Body of pancreas (tissue), 4 donors: ENCODE results near the gene RPS6KA2. TPM values are rescaled to one million over a fixed set of nuclear protein-coding genes. Genes with fewer than 3 reads are reported as not detected.

ENCODE experiments used
- ATAC-seq: fragments of 150-250 bp; one replicate; pipeline ENCODE4 v1.9.1; 2016
- DNase-seq, 4 donors: peaks; one replicate each; pipeline ENCODE4 v3.0.0-alpha.2; 2019
- H3K27ac ChIP-seq, 4 donors: fragments of 200-600 bp; sonication (generic); 1 replicate in 3 of 4; 2 replicates in 1 of 4; pipeline versions ENCODE4 v1.5.1 to v1.6.1; 2016 to 2019; ENCODE audit warnings: mild to moderate bottlenecking in 1 of 4, mixed read lengths in 1 of 4, moderate library complexity in 1 of 4
- H3K27me3 ChIP-seq, 2 donors: fragments of 200-600 bp; sonication (generic); one replicate each; pipeline ENCODE4 v1.6.0; 2016; ENCODE audit warnings: mild to moderate bottlenecking in 1 of 2
- H3K36me3 ChIP-seq, 2 donors: fragments of 200-600 bp; sonication (generic); replicated peaks in 1 of 2; 2 replicates each; pipeline ENCODE4 v1.5.1; 2016; ENCODE audit warnings: low read depth in 2 of 2; ENCODE audit not compliant: insufficient read depth in 1 of 2
- H3K4me1 ChIP-seq: fragments of 200-600 bp; sonication (generic); one replicate; pipeline ENCODE4 v1.6.0; 2016
- H3K4me3 ChIP-seq, 2 donors: fragments of 200-600 bp; sonication (generic); 1 replicate in 1 of 2; 2 replicates in 1 of 2; pipeline ENCODE4 v1.5.1; 2016 to 2019
- H3K9me3 ChIP-seq, 3 donors: fragments of 200-600 bp; sonication (generic); 1 replicate in 2 of 3; 2 replicates in 1 of 3; pipeline ENCODE4 v1.5.1; 2016
- POLR2A ChIP-seq, 3 donors: fragments of 450-650 bp; IDR thresholded peaks; one replicate each; pipeline ENCODE4 v1.6.1; 2016; ENCODE audit warnings: antibody characterized with exemption in 3 of 3, mild to moderate bottlenecking in 2 of 3
- WGBS, 2 donors: methylation state at CpG; one replicate each; pipeline ENCODE4 v1.1.5; 2017; 5-methylcytosine and 5-hydroxymethylcytosine counted together
- intact Hi-C: fragments of 100-400 bp; cut with DNase I; formaldehyde crosslinking; loops from one replicate; pipeline ENCODE4 v1.15.1; 2023
- total RNA-seq, 2 donors: library from RNA; depleted of rRNA; stranded (reverse); fragments of >200 nt; gene quantifications; one replicate each; pipeline ENCODE4 v1.1.0, GENCODE V29; 2016
- TF ChIP-seq, protein P1 (sequence below), 7 experiments: fragments of 450-650 bp in 4 of 7; fragments of 200-600 bp in 3 of 7; sonication (generic) in 3 of 7; IDR thresholded peaks; one replicate each; pipeline ENCODE4 v1.5.1; 2016 to 2019; ENCODE audit warnings: antibody characterized with exemption in 7 of 7

Gene RPS6KA2
- total RNA-seq, 2 donors from 2014 or later, result 24.4 to 53.7 TPM

DNA sequence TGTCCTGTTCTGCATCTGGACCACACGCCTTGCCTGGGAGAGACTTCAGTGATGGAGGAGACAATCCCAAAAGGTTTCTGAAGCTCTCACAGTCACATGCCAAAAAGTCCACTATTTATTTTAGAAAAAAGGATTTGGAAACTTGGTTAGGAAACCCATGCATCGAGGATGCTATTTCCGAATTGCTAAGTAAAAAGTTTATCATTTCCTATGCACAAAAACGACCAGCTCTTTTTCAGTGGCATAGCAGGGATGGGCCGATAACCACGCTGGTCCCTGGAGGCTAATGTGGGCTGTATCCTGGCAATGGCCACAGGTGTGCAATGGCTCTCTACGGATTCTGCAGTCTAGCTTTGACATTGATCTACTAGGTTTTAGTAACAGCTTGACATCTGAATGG lies 74.5 kb downstream of the RPS6KA2 start:
- 82 to 85% methylated on average over 7 of the region's 7 CpGs for WGBS, 2 donors
- Histone ChIP-seq H3K4me1 (peaks cover 21% of the 10 kb centered on the region), H3K27me3 (no peaks in the 10 kb centered on the region), H3K36me3 (no peaks in the 10 kb centered on the region), H3K27ac (no peak overlapping the region), H3K4me3 (no peak overlapping the region), H3K9me3 (no peaks in the 10 kb centered on the region)
- intact Hi-C loops, result no loop called here
- no peak for TF ChIP-seq POLR2A (IDR thresholded peaks at IDR 0.05)
- TF ChIP-seq, protein P1, sequence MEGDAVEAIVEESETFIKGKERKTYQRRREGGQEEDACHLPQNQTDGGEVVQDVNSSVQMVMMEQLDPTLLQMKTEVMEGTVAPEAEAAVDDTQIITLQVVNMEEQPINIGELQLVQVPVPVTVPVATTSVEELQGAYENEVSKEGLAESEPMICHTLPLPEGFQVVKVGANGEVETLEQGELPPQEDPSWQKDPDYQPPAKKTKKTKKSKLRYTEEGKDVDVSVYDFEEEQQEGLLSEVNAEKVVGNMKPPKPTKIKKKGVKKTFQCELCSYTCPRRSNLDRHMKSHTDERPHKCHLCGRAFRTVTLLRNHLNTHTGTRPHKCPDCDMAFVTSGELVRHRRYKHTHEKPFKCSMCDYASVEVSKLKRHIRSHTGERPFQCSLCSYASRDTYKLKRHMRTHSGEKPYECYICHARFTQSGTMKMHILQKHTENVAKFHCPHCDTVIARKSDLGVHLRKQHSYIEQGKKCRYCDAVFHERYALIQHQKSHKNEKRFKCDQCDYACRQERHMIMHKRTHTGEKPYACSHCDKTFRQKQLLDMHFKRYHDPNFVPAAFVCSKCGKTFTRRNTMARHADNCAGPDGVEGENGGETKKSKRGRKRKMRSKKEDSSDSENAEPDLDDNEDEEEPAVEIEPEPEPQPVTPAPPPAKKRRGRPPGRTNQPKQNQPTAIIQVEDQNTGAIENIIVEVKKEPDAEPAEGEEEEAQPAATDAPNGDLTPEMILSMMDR (IDR thresholded peaks at IDR 0.05), result no peak
- DNase-seq (no peak), ATAC-seq (no peak)

DNA sequence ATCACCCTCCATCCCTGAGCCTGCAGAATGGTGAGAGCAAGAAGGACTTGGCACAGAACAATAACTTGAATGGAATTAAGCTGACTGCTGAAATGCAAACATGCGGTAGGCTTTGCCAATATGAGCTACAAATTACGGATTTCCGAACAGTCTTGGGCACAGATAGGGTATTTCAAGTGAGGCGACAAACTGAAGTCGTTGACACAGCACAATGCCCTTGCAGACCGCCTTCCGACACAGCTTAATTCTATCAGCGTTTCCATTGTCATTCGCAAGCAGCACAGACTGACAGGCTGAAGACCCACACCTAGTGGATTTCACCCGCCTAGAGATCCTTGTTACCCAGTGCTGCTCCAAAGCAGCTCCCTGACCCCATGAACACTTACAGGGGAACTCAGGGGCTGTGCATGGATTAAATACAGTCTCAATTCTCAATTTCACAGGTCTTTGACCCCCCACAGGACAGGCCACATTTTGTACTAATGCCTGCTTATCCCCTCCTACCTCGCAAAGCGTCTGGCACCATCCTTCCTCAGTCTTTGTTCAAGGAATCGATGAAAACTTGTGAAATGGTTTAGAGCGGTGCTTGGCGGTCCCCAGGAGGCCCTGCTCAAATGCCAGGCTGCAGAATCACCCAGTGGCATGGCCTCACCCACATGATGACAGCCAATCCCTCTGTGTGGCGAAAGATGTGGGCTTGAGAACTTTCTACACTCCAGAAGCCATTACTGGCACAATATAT lies 75.1 kb downstream of the RPS6KA2 start:
- Histone ChIP-seq H3K27me3 (no peaks in the 10 kb centered on the region), H3K36me3 (no peaks in the 10 kb centered on the region), H3K4me1 (peaks cover 15% of the 10 kb centered on the region), H3K27ac (no peak overlapping the region), H3K4me3 (no peak overlapping the region), H3K9me3 (no peaks in the 10 kb centered on the region)
- intact Hi-C loops, result no loop called here
- TF ChIP-seq POLR2A (IDR thresholded peaks at IDR 0.05), result no peak
- TF ChIP-seq, protein P1 (IDR thresholded peaks at IDR 0.05), result no peak
- ATAC-seq (no peak), DNase-seq (no peak)
- 82 to 90% methylated on average over 16 of the region's 16 CpGs for WGBS, 2 donors

DNA sequence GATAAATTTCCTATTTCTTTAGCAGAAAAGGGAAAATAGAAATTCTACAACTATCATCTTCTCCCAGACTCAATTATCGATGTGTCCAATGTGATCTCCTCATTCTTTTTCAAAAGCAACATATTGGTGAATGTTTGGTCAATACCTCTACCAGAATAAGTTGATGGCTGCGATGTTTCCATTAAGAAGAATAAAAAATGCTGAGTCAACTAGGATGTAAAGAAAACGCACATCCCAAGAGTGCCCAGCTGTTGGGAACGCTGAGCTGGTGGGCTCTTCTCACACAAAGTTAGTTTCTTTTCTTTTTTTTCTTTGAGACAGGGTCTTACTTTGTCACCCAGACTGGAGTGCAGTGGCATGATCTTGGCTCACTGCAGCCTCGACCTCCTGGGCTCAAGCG lies 80.4 kb downstream of the RPS6KA2 start:
- no peaks in the 10 kb centered on the region for H3K36me3 ChIP-seq
- H3K4me3 ChIP-seq, result no peak overlapping the region
- peaks cover 4% of the 10 kb centered on the region for H3K4me1 ChIP-seq
- DNase-seq, result no peak
- no peaks in the 10 kb centered on the region for H3K27me3 ChIP-seq
- TF ChIP-seq, protein P1 (IDR thresholded peaks at IDR 0.05), result no peak
- no peak for TF ChIP-seq POLR2A (IDR thresholded peaks at IDR 0.05)
- intact Hi-C loops, result no loop called here
- no peaks in the 10 kb centered on the region for H3K9me3 ChIP-seq
- H3K27ac ChIP-seq, result no peak overlapping the region
- no peak for ATAC-seq
- WGBS, 2 donors, result 90 to 91% methylated on average over 6 of the region's 6 CpGs

DNA sequence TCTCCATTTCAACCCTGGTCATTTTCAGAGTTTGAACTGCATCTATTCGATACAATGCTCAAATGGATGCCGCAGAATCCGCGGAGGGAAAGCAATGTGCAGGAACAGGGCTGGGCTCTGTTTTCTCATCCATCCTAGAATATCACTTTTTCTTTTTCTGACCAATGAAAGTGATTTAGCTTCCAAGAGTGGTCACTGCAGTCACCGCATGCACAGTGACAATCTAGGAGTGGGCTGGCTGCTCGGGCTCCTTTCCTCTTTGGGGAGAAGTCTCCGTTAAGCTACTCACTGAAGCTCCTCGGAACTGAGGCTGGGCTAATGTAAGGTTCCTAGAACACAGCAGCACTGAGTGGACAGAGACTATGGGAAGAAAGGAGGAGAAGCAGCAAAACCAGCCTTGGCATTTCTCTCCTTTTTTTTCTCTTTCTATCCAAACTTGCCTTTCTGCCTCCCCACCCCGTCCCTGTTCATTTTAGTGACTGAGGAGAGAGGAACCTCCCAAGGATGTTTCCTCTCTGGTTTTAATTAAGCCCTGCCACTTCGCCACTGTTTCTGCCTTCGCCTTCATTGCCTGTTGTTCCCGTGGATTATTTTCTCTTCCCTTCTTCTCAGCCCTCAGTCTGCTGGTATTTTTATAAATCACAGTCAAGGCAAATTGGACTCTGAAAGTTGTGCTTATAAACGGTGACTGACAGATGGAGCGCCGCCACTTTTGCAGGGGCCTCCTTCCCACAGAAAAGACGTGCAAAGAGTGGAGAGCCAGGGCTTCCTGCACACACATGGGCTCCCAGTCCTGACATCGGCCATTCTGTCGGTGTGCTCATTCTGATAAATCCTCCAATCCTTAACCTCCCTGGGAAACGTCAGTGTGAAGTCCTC lies 81.7 kb downstream of the RPS6KA2 start:
- Histone ChIP-seq H3K36me3 (no peaks in the 10 kb centered on the region), H3K27ac (no peak overlapping the region), H3K27me3 (no peaks in the 10 kb centered on the region), H3K9me3 (no peaks in the 10 kb centered on the region), H3K4me3 (no peak overlapping the region), H3K4me1 (peaks cover 4% of the 10 kb centered on the region)
- TF ChIP-seq, protein P1 (IDR thresholded peaks at IDR 0.05), result no peak
- TF ChIP-seq POLR2A (IDR thresholded peaks at IDR 0.05), result no peak
- intact Hi-C loops, result no loop called here
- ATAC-seq (no peak), DNase-seq (no peak)
- whole genome bisulfite sequencing, 2 donors, result 89 to 94% methylated on average over 19 of the region's 19 CpGs
